ENCODE data around the gene FAM13A.
"Not testable (repeated sequence)": the region's sequence is repeated elsewhere in the genome, so short reads cannot be mapped to it uniquely, and the experiment has no call there.

The FAM13A gene

GRCh38 chr4:89026542-89026941, 30.4 kb downstream of the FAM13A start:
- no peak for DNase-seq (ENCODE audit: low read depth)
- no peak overlapping the region for H3K4me3 ChIP-seq (ENCODE audit: low read depth, low read length)
- TF ChIP-seq CTCF (IDR thresholded peaks at IDR 0.05; ENCODE audit: control insufficient read depth, extremely low read depth, insufficient read depth), result no peak

DNA sequence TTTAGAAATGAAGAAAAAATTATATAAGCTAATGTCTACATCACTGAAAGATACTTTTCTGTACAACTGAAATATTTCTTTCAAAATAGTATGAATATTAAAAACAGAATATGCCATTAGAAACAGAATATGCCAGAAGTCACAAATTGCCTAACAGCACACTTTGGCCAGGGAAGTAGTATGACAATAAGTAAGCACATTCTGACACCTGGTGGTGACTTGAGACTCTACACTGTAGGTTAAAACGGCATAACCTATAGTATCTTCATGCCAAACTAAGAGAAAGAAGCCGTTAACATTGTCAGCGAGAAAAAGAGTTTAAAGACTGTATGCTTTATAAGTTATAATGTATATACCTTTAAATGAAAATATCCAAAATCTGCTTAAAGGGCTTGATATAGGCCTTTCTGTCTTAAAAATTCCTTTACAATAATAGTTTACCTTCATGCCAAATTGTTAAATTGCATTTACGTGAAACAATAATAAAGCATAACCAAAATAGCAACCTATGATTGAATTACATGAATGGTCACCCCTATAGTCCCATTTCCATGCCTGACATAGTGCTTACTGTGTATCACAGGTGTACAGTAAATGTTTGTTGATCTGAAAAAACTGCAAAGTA, 32.8 kb downstream of the FAM13A start:
- TF ChIP-seq CTCF (IDR thresholded peaks at IDR 0.05; ENCODE audit: control insufficient read depth, extremely low read depth, insufficient read depth), result peak; percentile 77
- DNase-seq (ENCODE audit: low read depth), result peak; percentile 68
- H3K4me3 ChIP-seq (ENCODE audit: low read depth, low read length), result no peak overlapping the region

- no peak overlapping the region for H3K4me3 ChIP-seq (ENCODE audit: low read depth, low read length)
- TF ChIP-seq CTCF (IDR thresholded peaks at IDR 0.05; ENCODE audit: control insufficient read depth, extremely low read depth, insufficient read depth), result no peak
- DNase-seq (ENCODE audit: low read depth), result no peak
Measured at GRCh38 chr4:89023140-89023539, 33.8 kb downstream of the FAM13A start.

- no peak for DNase-seq (ENCODE audit: low read depth)
- no peak for TF ChIP-seq CTCF (IDR thresholded peaks at IDR 0.05; ENCODE audit: control insufficient read depth, extremely low read depth, insufficient read depth)
- no peak overlapping the region for H3K4me3 ChIP-seq (ENCODE audit: low read depth, low read length)
Measured at GRCh38 chr4:89022426-89023128, 34.4 kb downstream of the FAM13A start.

DNA sequence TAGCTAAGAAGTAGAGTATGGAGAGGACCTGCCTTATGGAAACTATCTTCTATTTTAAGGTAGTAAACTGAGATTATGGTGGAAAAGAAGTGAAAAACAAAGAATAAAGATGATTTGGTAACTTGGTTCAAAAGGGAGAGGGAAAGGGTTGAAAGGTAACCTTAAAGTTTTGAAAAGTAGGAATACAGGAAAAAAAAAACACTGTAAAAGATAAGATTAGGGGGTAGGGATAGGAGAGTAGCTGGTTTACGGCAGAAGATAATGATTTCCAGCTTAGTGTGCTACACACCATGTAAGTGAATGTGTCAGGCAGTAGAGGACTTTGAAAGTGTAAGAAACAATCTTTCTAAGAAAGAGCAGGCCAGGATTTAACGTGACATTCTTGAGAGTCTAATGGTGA, 35.3 kb downstream of the FAM13A start:
- TF ChIP-seq CTCF (IDR thresholded peaks at IDR 0.05; ENCODE audit: control insufficient read depth, extremely low read depth, insufficient read depth), result no peak
- no peak overlapping the region for H3K4me3 ChIP-seq (ENCODE audit: low read depth, low read length)
- no peak for DNase-seq (ENCODE audit: low read depth)

GRCh38 chr4:89021062-89021461, 35.9 kb downstream of the FAM13A start:
- no peak for DNase-seq (ENCODE audit: low read depth)
- no peak overlapping the region for H3K4me3 ChIP-seq (ENCODE audit: low read depth, low read length)
- no peak for TF ChIP-seq CTCF (IDR thresholded peaks at IDR 0.05; ENCODE audit: control insufficient read depth, extremely low read depth, insufficient read depth)

GRCh38 chr4:89014897-89015296, 42.1 kb downstream of the FAM13A start:
- DNase-seq (ENCODE audit: low read depth); H3K4me3 ChIP-seq (ENCODE audit: low read depth, low read length): not testable (repeated sequence)

Data from LNCaP clone FGC (cell line).